ENCODE data around the gene CCHCR1.
A peak's percentile ranks its signal among the peaks of the same experiment; 100 is the strongest.

The CCHCR1 gene

DNA sequence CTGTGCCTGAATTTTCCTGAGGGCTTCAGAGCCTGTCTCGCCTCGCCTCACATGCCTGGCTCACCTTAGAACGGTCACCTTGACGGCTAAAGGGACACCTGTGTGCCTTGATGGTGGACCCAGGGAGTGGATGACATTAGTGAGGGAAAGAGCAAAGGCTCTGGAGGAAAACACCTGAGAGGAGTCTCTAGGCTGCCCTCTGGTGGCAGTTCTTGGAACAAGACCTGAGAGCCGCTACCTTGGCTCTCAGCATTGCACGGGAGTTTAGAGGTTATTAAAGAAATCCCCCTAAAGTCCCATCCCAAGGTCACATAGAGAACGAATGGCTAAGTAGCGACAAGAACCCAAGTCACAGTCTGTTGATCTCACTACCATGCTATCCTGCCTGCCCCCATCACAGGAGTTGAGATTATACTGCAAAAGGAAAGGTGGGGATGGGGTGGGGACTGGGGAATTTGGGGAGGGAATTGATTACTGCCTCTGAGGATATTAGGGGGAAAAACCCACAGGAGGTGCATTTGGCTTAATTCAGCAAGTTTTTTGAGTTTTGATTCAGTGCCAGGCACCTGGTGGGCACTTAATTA lies 29.4 kb downstream of the CCHCR1 start:
- peak; percentile 30 to 47 for DNase-seq (ENCODE audit: low read depth in 2 of 2)

DNA sequence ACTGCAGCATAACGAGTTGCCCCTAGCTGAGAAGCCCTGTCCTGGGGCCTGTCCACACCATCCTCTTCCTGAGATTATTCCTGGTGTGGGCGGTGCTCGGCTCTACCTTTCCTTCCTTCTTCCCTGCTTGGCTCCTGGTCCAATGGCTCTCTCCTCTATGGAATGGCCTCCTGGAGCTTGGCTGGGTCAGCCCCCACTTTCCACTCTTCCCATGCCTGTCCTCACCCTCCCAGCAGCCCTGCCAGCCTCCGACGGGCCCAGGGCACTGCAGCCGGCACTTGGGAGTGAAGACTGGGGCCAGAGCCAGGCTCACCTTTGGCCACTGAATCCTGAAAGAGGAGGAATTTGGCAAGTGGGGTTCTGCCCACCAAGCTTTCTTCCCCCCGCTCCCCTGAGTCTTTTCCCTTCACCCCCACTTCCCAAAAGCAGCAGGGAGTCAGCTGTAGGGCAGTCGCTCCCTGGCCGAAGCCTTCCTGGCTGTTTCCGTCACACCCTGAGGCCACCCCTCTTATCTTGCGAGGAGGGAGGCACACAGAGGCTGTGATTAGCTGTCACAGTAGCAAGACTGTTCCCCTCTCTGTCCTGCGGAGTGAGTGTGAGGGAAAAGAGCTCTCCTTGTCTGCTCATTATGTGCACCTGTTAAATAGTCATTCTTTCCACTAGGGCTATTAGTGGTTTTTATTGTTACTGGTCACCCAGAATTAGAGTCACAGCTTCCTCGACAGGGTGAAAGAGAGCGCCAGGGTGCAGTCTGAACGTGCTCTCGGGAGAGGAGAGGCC lies 31.0 kb downstream of the CCHCR1 start:
- no peak for DNase-seq (ENCODE audit: low read depth in 2 of 2)

- no peak for DNase-seq (ENCODE audit: low read depth in 2 of 2)
These were observed 31.8 kb downstream of the CCHCR1 start for GRCh38 chr6:31125586-31126363.

DNA sequence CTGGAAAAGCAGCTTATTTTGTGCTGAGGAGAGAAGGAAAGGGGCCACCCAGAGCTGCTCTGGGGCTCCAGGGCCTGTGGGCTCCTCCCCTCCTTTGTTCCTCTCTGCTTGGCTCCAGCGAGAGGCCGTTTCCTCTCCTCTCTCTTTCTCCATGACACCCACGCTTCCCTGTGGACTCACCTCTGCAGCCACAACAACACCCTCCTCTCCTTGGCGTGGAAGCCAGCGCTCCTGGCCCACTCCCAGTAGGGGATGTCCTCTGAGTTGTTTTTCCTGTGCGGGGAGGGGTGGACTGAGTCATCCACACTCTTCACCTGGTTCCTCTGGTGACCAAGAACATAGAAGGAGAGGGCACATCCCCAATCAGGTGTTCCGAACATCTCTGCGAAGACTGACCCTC lies 32.4 kb downstream of the CCHCR1 start:
- no peak for DNase-seq (ENCODE audit: low read depth in 2 of 2)

GRCh38 chr6:31122791-31123706 lies 34.6 kb downstream of the CCHCR1 start:
- no peak for DNase-seq (ENCODE audit: low read depth in 2 of 2)

GRCh38 chr6:31121131-31121790 lies 36.3 kb downstream of the CCHCR1 start:
- DNase-seq (ENCODE audit: low read depth in 2 of 2): no peak

DNA sequence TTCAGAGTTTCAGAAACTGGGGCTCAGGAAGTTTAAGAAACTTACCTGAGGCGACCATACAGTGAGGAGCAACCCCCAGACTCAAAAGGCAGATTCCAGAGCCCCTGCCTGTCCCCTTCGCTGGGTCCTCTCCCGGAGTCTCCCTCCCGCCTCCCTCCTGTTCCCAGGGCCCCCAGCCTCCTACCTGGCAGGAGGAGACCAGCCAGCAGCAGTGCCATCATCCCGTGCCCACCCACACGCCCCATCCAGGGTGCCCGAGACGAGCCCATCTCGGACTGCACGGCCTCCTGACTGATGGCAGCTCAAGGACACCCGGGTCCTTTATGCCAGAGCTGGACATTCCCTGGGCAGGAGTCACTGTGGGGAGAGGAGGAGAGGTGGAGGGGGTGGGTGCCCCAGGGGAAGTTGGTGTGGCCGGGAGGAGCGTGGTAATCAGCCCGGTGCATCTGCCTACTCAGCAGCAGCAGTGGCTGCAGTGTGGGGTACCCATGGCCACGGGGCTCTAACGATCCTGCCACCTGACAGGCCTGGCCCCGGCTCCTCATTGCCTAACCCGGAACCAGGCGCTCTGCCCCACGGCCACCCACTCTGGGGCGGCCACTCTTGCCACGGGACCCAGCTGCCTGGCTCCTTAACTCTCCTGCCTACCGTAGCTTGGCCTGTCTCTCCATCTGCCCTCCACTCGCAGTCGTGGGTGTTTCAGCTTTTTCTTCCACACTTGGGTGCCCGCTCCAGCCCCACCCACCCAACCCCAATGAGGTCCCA lies 37.3 kb downstream of the CCHCR1 start, which contains the start of gene CDSN:
Gene CDSN, minus strand, starts transcription at position 296 of the 765 bp plus-strand sequence. Its CDS starts 27 bp downstream, at position 269.
- no peak for DNase-seq (ENCODE audit: low read depth in 2 of 2)

- no peak for DNase-seq (ENCODE audit: low read depth in 2 of 2)
These were observed 39.4 kb downstream of the CCHCR1 start for GRCh38 chr6:31118178-31118577.

- DNase-seq (ENCODE audit: low read depth in 2 of 2): no peak
These were observed 40.8 kb downstream of the CCHCR1 start for GRCh38 chr6:31116661-31117385.

- DNase-seq (ENCODE audit: low read depth in 2 of 2): no peak
These were observed 41.6 kb downstream of the CCHCR1 start for GRCh38 chr6:31115941-31116560.

DNA sequence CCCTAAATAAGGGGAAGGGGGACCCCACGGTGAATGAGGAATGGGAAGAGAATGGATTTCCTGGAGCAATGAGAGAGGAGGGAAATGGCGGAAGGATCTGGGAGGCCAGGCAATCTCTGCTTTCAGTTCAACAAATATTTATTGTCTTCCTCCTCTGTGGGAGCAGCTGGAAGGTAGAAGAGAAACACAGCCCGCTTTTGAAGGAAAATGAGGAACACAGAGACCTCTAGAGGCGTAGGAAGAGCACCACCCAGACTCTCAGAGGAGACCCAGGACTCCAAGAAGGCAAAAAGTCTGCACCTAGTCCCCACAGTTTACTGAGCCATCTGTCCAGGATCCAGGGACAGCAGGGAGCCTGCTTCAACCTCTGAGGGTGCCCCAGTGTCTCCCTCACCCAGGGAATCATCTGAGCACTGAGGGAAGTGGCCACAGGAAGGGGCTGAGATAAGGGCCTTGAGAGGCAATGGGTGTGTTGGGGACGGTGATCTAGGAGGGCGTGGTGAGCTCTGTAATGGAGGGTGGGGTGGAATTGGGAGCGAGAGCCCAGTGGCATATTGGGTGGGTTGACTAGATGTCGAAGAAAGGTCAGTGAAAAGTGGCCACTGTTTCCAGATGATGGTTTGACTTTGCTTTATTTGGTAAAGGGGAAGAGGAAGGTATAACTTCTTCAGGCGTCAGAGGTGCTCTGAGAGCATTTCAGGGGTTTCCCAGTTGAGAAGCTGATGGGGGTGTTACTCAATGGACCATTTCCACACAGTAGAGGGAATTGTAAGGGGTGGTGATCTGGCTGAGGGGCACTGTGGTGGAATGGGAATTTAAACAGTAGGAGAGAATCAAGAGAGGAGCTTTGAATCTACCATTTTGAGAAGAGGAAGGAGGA lies 42.4 kb downstream of the CCHCR1 start:
- DNase-seq (ENCODE audit: low read depth in 2 of 2): no peak

GRCh38 chr6:31114541-31114878 lies 43.1 kb downstream of the CCHCR1 start, which contains the start of gene PSORS1C1:
Gene PSORS1C1, plus strand, starts transcription at chr6:31114800. Its CDS starts 14,833 bp downstream, at chr6:31129633.
- DNase-seq (ENCODE audit: low read depth in 2 of 2): no peak

DNA sequence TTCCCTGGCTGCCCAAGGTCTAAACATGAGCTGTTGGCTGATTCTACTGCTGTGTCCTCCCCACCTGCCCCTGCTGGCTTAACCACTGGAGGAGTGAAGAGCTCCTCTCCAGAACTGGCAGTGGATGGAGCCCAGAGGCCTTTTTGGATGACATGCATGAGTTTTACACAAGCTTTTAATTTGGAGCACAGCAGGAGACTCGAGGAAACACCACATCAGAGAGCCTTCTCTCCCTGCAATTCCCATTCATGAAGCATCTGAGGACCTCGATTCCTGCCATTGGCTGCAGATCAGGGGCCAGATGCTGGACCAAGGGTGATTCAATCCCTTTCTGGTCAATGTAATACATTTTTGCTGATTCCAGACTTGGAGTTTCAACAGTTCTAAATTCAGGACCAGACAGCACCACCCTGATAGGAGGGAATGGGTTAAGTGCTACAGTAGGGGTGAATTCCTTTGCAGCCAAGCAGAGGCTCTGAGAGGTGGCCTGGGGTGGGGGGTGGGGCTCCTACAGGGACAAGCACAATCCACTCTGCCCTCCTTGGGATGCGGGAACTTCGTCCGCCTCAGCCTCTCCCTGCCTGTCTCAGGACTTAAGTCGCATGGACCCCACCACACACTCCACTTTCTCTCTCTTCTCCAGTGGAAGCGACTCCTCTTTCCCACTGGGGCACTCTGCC lies 43.6 kb downstream of the CCHCR1 start:
- DNase-seq (ENCODE audit: low read depth in 2 of 2): no peak

DNA sequence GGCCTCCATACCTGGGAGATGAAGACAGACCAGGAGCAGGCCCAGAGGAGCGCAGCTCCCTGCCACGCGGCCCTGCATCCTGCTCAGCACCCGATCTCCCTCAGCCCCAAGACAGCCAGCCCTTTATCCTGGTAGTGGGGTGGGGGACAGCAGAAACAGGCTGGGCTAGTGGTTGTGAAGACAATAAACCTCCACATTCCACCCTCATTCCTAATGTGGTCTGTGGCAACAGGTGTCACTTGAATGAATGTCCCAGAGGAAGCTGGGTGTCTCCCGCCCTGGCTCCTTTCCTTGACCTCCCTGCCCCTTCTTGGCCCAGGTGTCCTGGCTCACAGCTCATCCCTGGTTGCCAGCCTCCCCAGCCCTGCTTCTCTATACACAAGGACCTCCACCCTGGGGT lies 45.1 kb downstream of the CCHCR1 start, which contains the start of gene C6orf15:
Gene C6orf15, minus strand, starts transcription at position 98 of the 400 bp plus-strand sequence. Its CDS starts 20 bp downstream, at position 78.
- DNase-seq (ENCODE audit: low read depth in 2 of 2): no peak

- DNase-seq (ENCODE audit: low read depth in 2 of 2): no peak
These were observed 45.9 kb downstream of the CCHCR1 start for GRCh38 chr6:31111712-31112111.

DNA sequence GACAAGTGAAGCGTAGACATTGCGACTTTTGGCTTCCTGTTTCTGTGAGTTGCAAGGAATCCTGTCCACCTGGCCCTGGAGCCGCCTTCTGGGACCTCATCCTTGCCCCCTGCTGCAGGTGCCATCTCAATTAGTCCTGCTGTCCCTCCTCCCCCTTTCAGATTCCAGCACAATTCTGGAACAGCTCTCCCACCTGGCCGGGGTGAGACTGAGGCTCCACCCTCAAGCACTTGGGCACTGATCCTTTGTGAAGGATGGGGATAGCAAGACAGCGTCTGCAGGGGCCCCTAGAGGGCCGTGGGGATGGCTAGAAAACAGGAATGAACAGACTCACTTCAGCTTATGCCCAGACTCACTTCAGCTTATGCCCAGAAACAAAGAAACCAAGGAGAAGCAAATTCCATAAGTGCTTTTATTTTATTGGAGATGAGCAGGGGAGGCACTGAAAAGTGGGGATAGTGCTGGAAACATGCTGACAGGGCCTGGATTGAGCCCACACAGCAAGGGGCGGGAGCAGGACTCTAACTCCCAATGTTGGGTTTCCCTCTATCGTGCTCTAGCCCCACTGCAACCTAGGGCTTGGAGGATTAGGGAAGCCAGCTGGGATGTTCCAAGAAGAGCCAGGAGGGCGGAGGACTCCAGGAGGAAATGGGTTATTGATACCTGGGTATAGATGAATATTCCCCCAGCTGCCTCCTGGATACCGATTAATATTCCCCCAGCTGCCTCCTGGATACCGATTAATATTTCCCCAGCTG lies 46.6 kb downstream of the CCHCR1 start:
- DNase-seq (ENCODE audit: low read depth in 2 of 2): no peak

DNA sequence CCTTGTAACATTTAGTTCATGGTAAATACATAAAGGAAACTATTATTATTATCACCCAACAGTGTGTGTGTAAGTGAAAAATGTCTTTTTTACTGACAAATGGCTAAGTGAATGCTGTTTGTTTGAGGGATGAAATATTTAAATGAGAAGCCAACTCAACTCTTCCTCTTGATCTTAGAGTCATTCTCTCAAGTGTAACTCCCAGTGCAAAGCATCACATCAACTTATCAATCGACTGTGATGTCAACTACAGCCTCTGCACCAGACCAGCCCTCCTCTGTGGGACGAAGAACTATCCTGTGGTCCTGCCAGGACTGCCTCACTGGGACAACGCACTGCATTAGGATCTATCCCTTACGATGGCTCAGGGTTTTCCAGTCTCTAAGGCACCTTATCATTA lies 50.5 kb downstream of the CCHCR1 start:
- DNase-seq (ENCODE audit: low read depth in 2 of 2): no peak
